NCI-H1694 treated with DMSO at 0.1 percent for 48 hours (cell line): Measurements from ENCODE around the gene MAML1.

Source experiments
- DNase-seq: peaks from one replicate; lab custom pipeline; 2025; lab: John Stamatoyannopoulos, UW

Gene MAML1

GRCh38 chr5:179806250-179807048 lies 73.8 kb downstream of the MAML1 start, which contains the start of gene MGAT4B:
Gene MGAT4B (minus strand): TSS chr5:179806866. CDS start chr5:179806583, 283 bp downstream.
- DNase-seq, result no peak

GRCh38 chr5:179812135-179812825 lies 79.7 kb downstream of the MAML1 start:
- no peak for DNase-seq

- DNase-seq, result no peak
Measured at GRCh38 chr5:179812997-179813607, 80.5 kb downstream of the MAML1 start.

GRCh38 chr5:179814090-179814489 lies 81.5 kb downstream of the MAML1 start:
- no peak for DNase-seq

GRCh38 chr5:179815491-179816249 lies 83.0 kb downstream of the MAML1 start:
- DNase-seq, result no peak

GRCh38 chr5:179816401-179816795 lies 83.8 kb downstream of the MAML1 start:
- no peak for DNase-seq

GRCh38 chr5:179816796-179817469 lies 84.3 kb downstream of the MAML1 start:
- no peak for DNase-seq

- no peak for DNase-seq
Measured at GRCh38 chr5:179817470-179817840, 84.8 kb downstream of the MAML1 start.

- DNase-seq, result no peak
Measured at GRCh38 chr5:179817890-179818745, 85.5 kb downstream of the MAML1 start.

GRCh38 chr5:179818746-179819295 lies 86.2 kb downstream of the MAML1 start:
- DNase-seq, result no peak

GRCh38 chr5:179819296-179820126 lies 86.9 kb downstream of the MAML1 start:
- no peak for DNase-seq

GRCh38 chr5:179820127-179820482 lies 87.5 kb downstream of the MAML1 start:
- DNase-seq, result no peak

GRCh38 chr5:179820483-179821297 lies 88.1 kb downstream of the MAML1 start, which contains the start of gene SQSTM1:
Gene SQSTM1 (plus strand): TSS chr5:179820905. CDS start chr5:179820937, 32 bp downstream.
- no peak for DNase-seq

GRCh38 chr5:179821298-179822058 lies 88.9 kb downstream of the MAML1 start:
- peak; percentile 26 for DNase-seq

GRCh38 chr5:179822059-179822432 lies 89.4 kb downstream of the MAML1 start:
- no peak for DNase-seq

- no peak for DNase-seq
Measured at GRCh38 chr5:179822444-179822990, 89.9 kb downstream of the MAML1 start.

- no peak for DNase-seq
Measured at GRCh38 chr5:179823937-179824744, 91.5 kb downstream of the MAML1 start.
